GM04503 (cell line): ENCODE results near the gene LPIN1.

ENCODE experiments used
- DNase-seq: peaks from one replicate; pipeline ENCODE4 v3.0.0-alpha.2; 2012; ENCODE audit warnings: low read depth

The LPIN1 gene

GRCh38 chr2:11865805-11866204 is 119.4 kb downstream of the LPIN1 start:
- DNase-seq, result no peak

- DNase-seq, result no peak
These were observed 120.2 kb downstream of the LPIN1 start for GRCh38 chr2:11866358-11867335.

GRCh38 chr2:11867926-11868325 is 121.5 kb downstream of the LPIN1 start:
- DNase-seq, result no peak

GRCh38 chr2:11869391-11869991 is 123.1 kb downstream of the LPIN1 start:
- DNase-seq, result no peak

DNA sequence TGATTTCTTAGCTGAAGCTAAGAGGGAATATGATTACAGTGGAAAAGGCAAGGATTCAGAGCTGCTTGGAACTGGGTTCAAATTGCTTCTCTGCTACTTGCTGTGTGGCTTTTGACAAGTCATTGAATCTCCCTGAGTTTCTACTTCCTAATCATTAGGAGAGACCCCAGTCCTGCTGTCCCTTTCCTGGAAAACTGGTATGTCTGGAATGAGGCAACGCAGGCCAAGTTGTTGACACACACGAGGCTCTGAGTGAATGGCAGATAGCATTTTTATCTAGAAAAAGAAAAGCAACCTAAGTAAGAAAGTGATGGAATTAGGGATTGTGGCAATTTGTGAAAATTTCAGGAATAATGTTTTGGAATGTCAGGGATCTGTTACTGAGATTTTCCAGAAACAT is 123.6 kb downstream of the LPIN1 start:
- no peak for DNase-seq

- no peak for DNase-seq
These were observed 124.2 kb downstream of the LPIN1 start for GRCh38 chr2:11870584-11870983.

GRCh38 chr2:11871421-11871820 is 125.0 kb downstream of the LPIN1 start:
- DNase-seq, result no peak

GRCh38 chr2:11872247-11872947 is 126.0 kb downstream of the LPIN1 start:
- no peak for DNase-seq

DNA sequence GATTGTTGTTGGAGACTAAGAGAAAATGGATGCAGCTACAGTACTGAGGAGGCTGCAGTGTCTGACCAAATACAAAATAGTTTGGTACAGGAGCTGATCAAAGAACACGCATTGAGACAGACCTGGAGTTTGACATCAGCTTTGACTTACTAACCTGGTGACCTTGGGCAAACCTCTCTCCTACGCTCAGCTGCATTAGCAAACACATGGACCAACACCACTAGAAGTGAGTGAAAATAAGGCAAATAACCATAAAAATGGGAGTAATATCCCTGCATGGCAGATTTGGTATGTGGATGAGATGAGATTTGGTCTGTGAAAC is 126.5 kb downstream of the LPIN1 start:
- DNase-seq, result no peak

- DNase-seq, result no peak
These were observed 127.1 kb downstream of the LPIN1 start for GRCh38 chr2:11873356-11874154.

GRCh38 chr2:11874861-11875260 is 128.4 kb downstream of the LPIN1 start:
- DNase-seq, result no peak

- DNase-seq, result no peak
These were observed 129.0 kb downstream of the LPIN1 start for GRCh38 chr2:11875481-11875880.

DNA sequence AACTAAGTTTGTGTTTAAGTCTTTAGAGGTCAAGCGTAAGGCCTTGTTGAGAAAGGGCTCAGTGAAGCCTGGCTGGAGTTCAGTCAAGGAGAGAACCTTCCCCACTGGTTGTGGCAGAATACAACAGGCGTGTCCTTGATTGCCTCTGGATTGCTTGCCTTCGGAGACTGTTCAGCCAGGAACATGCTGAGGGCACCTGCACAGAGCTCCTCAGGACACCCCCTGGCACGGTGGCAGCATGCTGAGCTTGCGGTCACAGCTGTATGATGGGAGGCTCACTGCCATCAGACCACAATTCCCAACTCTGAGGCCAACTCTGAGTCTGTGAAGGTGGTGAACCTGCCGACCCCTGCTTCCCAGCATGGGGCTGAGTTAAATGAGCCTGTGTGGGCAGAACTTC is 130.0 kb downstream of the LPIN1 start:
- DNase-seq, result no peak

GRCh38 chr2:11876889-11877288 is 130.5 kb downstream of the LPIN1 start:
- DNase-seq, result no peak
